PC-9 (cell line): ENCODE results near the gene SLITRK2.

Source experiments
- CTCF ChIP-seq: fragments of 200-600 bp; sonication (generic); conservative IDR thresholded peaks from 2 replicates; pipeline ENCODE4 v1.6.1; 2017; ENCODE audit warnings: mixed run types, antibody characterized with exemption, mild to moderate bottlenecking, moderate library complexity
- EZH2 ChIP-seq: fragments of 200-600 bp; sonication (generic); IDR thresholded peaks from 2 replicates; pipeline ENCODE4 v1.8.0; 2017; ENCODE audit warnings: antibody characterized with exemption, low read depth

- TF ChIP-seq CTCF (no peak), EZH2 (no peak)
Observed at GRCh38 chrX:145823132-145823531, 5.5 kb downstream of the SLITRK2 start.
